MCF 10A (cell line): Measurements from ENCODE around the gene CRYGN. TPM values are rescaled to one million over a fixed set of nuclear protein-coding genes. Genes with fewer than 3 reads are reported as not detected.

Source experiments
- BruUV-seq: library from RNA; stranded (reverse); fragments of 400-500 nt; replicated peaks from 2 replicates; lab custom pipeline; 2021; lab: Mats Ljungman, UMichigan
- CTCF ChIA-PET: fragments of 300-600 bp; sonication (Branson Sonifier 250); formaldehyde crosslinking; extraction: SDS; loops from one replicate; lab custom pipeline; 2021; ENCODE audit warnings: antibody characterized with exemption, inconsistent platforms; lab: Yijun Ruan, JAX
- POLR2A ChIA-PET: fragments of 300-600, 350-650 bp; sonication (Branson Sonifier 250); formaldehyde crosslinking; extraction: SDS; loops from one replicate; lab custom pipeline; 2020; ENCODE audit warnings: antibody characterized with exemption, inconsistent platforms; lab: Yijun Ruan, JAX
- DNase-seq: peaks from one replicate; pipeline ENCODE4 v3.0.0-alpha.2; 2018; ENCODE audit not compliant: unreplicated experiment
- H3K27ac Mint-ChIP-seq: one replicate; pipeline ENCODE4 v1.8.0; 2022; ENCODE audit warnings: mild to moderate bottlenecking, low read depth, mixed read lengths; ENCODE audit not compliant: unreplicated experiment
- H3K27me3 Mint-ChIP-seq: one replicate; pipeline ENCODE4 v1.8.0; 2022; ENCODE audit warnings: mixed read lengths; ENCODE audit not compliant: insufficient read depth, unreplicated experiment
- H3K36me3 Mint-ChIP-seq: one replicate; pipeline ENCODE4 v1.8.0; 2022; ENCODE audit warnings: mild to moderate bottlenecking, moderate library complexity, mixed read lengths; ENCODE audit not compliant: insufficient read depth, unreplicated experiment
- H3K4me1 Mint-ChIP-seq: one replicate; pipeline ENCODE4 v1.8.0; 2022; ENCODE audit warnings: mixed read lengths; ENCODE audit not compliant: insufficient read depth, unreplicated experiment
- H3K4me3 Mint-ChIP-seq: one replicate; pipeline ENCODE4 v1.8.0; 2022; ENCODE audit warnings: mild to moderate bottlenecking, moderate library complexity, mixed read lengths; ENCODE audit not compliant: unreplicated experiment
- H3K9me3 Mint-ChIP-seq: one replicate; pipeline ENCODE4 v1.8.0; 2022; ENCODE audit warnings: mixed read lengths; ENCODE audit not compliant: unreplicated experiment
- CTCF ChIP-seq: fragments of 200-600 bp; IDR thresholded peaks from one replicate; pipeline ENCODE4 v1.8.0; 2022; ENCODE audit warnings: antibody characterized with exemption, mild to moderate bottlenecking; ENCODE audit not compliant: unreplicated experiment
- intact Hi-C: fragments of 100-400 bp; cut with micrococcal nuclease; formaldehyde crosslinking; loops from 2 replicates; pipeline ENCODE4 v1.14.1; 2022
- total RNA-seq: library from RNA; stranded (reverse); gene quantifications from 2 replicates; pipeline ENCODE4 v1.2.3, GENCODE V29; 2022

CRYGN gene
- total RNA-seq, 1 experiment from 2014 or later, result not detected

DNA sequence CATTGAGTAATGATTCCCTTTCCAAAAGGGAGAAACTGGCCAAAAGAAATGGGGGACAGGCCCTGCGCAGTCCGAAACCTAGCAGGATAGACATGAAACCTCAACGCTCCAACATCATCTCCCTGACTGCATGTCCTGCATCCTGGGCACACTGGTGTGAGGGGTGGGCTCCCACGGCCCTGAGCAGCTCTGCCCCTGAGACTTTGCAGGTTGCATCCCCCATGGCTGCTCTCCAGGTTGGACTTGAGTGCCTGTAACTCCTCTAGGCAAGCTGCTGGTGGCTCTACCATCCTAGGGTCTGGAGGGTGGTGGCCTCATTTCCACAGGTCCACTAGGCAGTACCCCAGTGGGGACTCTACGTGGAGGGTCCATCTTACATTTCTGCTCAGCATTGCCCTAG lies 16.3 kb upstream of the CRYGN start:
- no TSS peak for BruUV-seq
- intact Hi-C loops, result no loop called here
- POLR2A ChIA-PET, result no interaction called here

GRCh38 chr7:151455690-151456089 lies 15.7 kb upstream of the CRYGN start:
- intact Hi-C loops, result no loop called here

More for the DNA sequence above, 16.3 kb upstream of the CRYGN start:
- H3K4me1 Mint-ChIP-seq, result peaks cover 16% of the 10 kb centered on the region
- CTCF ChIA-PET, result interaction anchor here (0.6 to 1.7 kb wide), 5 partner anchors 7 to 164 kb away, joined by 3 to 10 read pairs (median 3); no protein-coding TSS in a partner anchor
- H3K36me3 Mint-ChIP-seq, result peaks cover 4% of the 10 kb centered on the region
- no peaks in the 10 kb centered on the region for H3K27me3 Mint-ChIP-seq
- H3K9me3 Mint-ChIP-seq, result peaks cover 7% of the 10 kb centered on the region
- DNase-seq, result no peak
- no peak overlapping the region for H3K4me3 Mint-ChIP-seq
- TF ChIP-seq CTCF, result no peak
- H3K27ac Mint-ChIP-seq, result no peak overlapping the region

GRCh38 chr7:151454932-151455530 lies 15.1 kb upstream of the CRYGN start:
- no peak for DNase-seq
- Mint-ChIP-seq H3K27me3 (no peaks in the 10 kb centered on the region), H3K9me3 (peaks cover 7% of the 10 kb centered on the region), H3K27ac (no peak overlapping the region), H3K4me1 (peaks cover 9% of the 10 kb centered on the region), H3K36me3 (no peaks in the 10 kb centered on the region), H3K4me3 (no peak overlapping the region)
- ChIA-PET CTCF (interaction anchor here (0.6 to 0.9 kb wide), 2 partner anchors 19 to 80 kb away, joined by 3 read pairs; no protein-coding TSS in a partner anchor), POLR2A (no interaction called here)
- no peak for TF ChIP-seq CTCF
- no TSS peak for BruUV-seq
- intact Hi-C loops, result no loop called here

More at GRCh38 chr7:151455690-151456089, 15.7 kb upstream of the CRYGN start:
- DNase-seq, result no peak
- Mint-ChIP-seq H3K4me3 (no peak overlapping the region), H3K27me3 (no peaks in the 10 kb centered on the region), H3K27ac (no peak overlapping the region), H3K9me3 (peaks cover 7% of the 10 kb centered on the region), H3K36me3 (peaks cover 4% of the 10 kb centered on the region), H3K4me1 (peaks cover 16% of the 10 kb centered on the region)
- POLR2A ChIA-PET, result no interaction called here
- BruUV-seq, result no TSS peak
- CTCF ChIA-PET, result interaction anchor here (0.6 to 1.1 kb wide), 3 partner anchors 12 to 81 kb away, joined by 3 read pairs; no protein-coding TSS in a partner anchor
- no peak for TF ChIP-seq CTCF

- POLR2A ChIA-PET, result no interaction called here
- CTCF ChIA-PET, result interaction anchor here (1.4 kb wide), 1 partner anchor 10 kb away, joined by 4 read pairs; no protein-coding TSS in a partner anchor
- H3K27ac Mint-ChIP-seq, result no peak overlapping the region
- no peaks in the 10 kb centered on the region for H3K36me3 Mint-ChIP-seq
- peaks cover 2% of the 10 kb centered on the region for H3K4me1 Mint-ChIP-seq
- no peak overlapping the region for H3K4me3 Mint-ChIP-seq
- no peak for DNase-seq
- intact Hi-C loops, result no loop called here
- no peaks in the 10 kb centered on the region for H3K27me3 Mint-ChIP-seq
- no peak for TF ChIP-seq CTCF
- peaks cover 7% of the 10 kb centered on the region for H3K9me3 Mint-ChIP-seq
- BruUV-seq, result no TSS peak
These were observed 14.4 kb upstream of the CRYGN start for GRCh38 chr7:151454305-151454704.
